Small intestine (tissue), 16 donors: ENCODE measurements around the gene BMS1. TPM values are rescaled to one million over a fixed set of nuclear protein-coding genes. Genes with fewer than 3 reads are reported as not detected.
"Not testable (repeated sequence)": the region's sequence is repeated elsewhere in the genome, so short reads cannot be mapped to it uniquely, and the experiment has no call there.

Experiments
- DNase-seq, 2 donors: peaks; one replicate each; pipeline versions ENCODE4 v3.0.0 to v3.0.0-alpha.2; 2013
- FAIRE-seq: peaks from 2 replicates; lab custom pipeline; 2012; peaks lifted over from hg19 to GRCh38; lab: Jason Lieb, UNC
- H3K27ac ChIP-seq, 3 donors: one replicate each; pipeline ENCODE4 v1.5.1; 2013; ENCODE audit warnings: low read length in 2 of 3, mild to moderate bottlenecking in 2 of 3, control low read depth in 1 of 3, inconsistent platforms in 1 of 3, low read depth in 1 of 3, moderate library complexity in 1 of 3
- H3K27me3 ChIP-seq, 3 donors: one replicate each; pipeline ENCODE4 v1.6.1; 2013; ENCODE audit warnings: low read length in 3 of 3, inconsistent platforms in 1 of 3; ENCODE audit not compliant: control insufficient read depth in 3 of 3, insufficient read depth in 3 of 3
- H3K36me3 ChIP-seq, 3 donors: one replicate each; pipeline ENCODE4 v1.6.1; 2013; ENCODE audit warnings: low read length in 3 of 3, inconsistent platforms in 1 of 3, low read depth in 1 of 3, mild to moderate bottlenecking in 1 of 3, moderate library complexity in 1 of 3; ENCODE audit not compliant: control insufficient read depth in 3 of 3, insufficient read depth in 2 of 3
- H3K4me1 ChIP-seq, 3 donors: one replicate each; pipeline ENCODE4 v1.6.1; 2013; ENCODE audit warnings: low read length in 2 of 3, inconsistent platforms in 1 of 3, low read depth in 1 of 3, mild to moderate bottlenecking in 1 of 3, moderate library complexity in 1 of 3; ENCODE audit not compliant: control insufficient read depth in 3 of 3, insufficient read depth in 2 of 3
- H3K4me3 ChIP-seq, 3 donors: one replicate each; pipeline ENCODE4 v1.5.1; 2013; ENCODE audit warnings: low read length in 3 of 3, control low read depth in 1 of 3, inconsistent platforms in 1 of 3, low read depth in 1 of 3, mild to moderate bottlenecking in 1 of 3, moderate library complexity in 1 of 3
- H3K9me3 ChIP-seq, 2 donors: one replicate each; pipeline ENCODE4 v1.6.1; 2013; ENCODE audit warnings: low read depth in 1 of 2, low read length in 1 of 2; ENCODE audit not compliant: control insufficient read depth in 2 of 2, insufficient read depth in 1 of 2
- WGBS, 3 donors: extraction: QIAGEN DNeasy Blood & Tissue Kit; methylation state at CpG; one replicate each; pipeline ENCODE4 v1.1.7; 2013; 5-methylcytosine and 5-hydroxymethylcytosine counted together
- long read RNA-seq, 10 donors: transcript quantifications; one replicate each; lab custom pipeline, GENCODE V29; 2026
- polyA plus RNA-seq, 4 donors: library from polyadenylated mRNA; stranded (reverse) in 3 of 4; unstranded in 1 of 4; fragments of 200-250 nt in 3 of 4; fragments of 120-200 nt in 1 of 4; gene quantifications; one replicate each; pipeline versions ENCODE4 v1.2.1 to v1.2.3, GENCODE V29; 2013
- donor health status: healthy with polysubstance abuse.
- donor health status: control.
- donor health status: control.
- donor health status: Bipolar disorder and iron deficiency.
- donor health status: healthy.

The BMS1 gene, protein sequence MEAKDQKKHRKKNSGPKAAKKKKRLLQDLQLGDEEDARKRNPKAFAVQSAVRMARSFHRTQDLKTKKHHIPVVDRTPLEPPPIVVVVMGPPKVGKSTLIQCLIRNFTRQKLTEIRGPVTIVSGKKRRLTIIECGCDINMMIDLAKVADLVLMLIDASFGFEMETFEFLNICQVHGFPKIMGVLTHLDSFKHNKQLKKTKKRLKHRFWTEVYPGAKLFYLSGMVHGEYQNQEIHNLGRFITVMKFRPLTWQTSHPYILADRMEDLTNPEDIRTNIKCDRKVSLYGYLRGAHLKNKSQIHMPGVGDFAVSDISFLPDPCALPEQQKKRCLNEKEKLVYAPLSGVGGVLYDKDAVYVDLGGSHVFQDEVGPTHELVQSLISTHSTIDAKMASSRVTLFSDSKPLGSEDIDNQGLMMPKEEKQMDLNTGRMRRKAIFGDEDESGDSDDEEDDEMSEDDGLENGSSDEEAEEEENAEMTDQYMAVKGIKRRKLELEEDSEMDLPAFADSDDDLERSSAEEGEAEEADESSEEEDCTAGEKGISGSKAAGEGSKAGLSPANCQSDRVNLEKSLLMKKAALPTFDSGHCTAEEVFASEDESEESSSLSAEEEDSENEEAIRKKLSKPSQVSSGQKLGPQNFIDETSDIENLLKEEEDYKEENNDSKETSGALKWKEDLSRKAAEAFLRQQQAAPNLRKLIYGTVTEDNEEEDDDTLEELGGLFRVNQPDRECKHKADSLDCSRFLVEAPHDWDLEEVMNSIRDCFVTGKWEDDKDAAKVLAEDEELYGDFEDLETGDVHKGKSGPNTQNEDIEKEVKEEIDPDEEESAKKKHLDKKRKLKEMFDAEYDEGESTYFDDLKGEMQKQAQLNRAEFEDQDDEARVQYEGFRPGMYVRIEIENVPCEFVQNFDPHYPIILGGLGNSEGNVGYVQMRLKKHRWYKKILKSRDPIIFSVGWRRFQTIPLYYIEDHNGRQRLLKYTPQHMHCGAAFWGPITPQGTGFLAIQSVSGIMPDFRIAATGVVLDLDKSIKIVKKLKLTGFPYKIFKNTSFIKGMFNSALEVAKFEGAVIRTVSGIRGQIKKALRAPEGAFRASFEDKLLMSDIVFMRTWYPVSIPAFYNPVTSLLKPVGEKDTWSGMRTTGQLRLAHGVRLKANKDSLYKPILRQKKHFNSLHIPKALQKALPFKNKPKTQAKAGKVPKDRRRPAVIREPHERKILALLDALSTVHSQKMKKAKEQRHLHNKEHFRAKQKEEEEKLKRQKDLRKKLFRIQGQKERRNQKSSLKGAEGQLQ
- polyA plus RNA-seq: 10 to 100 TPM in 2 of 4 donors, 1 to 10 TPM in 2; 6.8 to 15.7 (median 9.0) TPM
- long read RNA-seq, donor 1, partial matches to known transcripts: 38 of 38 reads
- long read RNA-seq, donor 1, other reads (novel, unspliced or antisense): 0 of 38 reads
- long read RNA-seq, donor 2, full-length matches to known transcripts: 1 of 1 reads
- long read RNA-seq, donor 2, partial matches to known transcripts: 0 of 1 reads
- long read RNA-seq, donor 2, other reads (novel, unspliced or antisense): 0 of 1 reads
- long read RNA-seq, donor 3: 0 reads
- long read RNA-seq, donor 4: 0 reads
- long read RNA-seq, donor 5: 0 reads
- long read RNA-seq, donor 6, partial matches to known transcripts: 12 of 12 reads
- long read RNA-seq, donor 6, other reads (novel, unspliced or antisense): 0 of 12 reads
- long read RNA-seq, donor 7: 0 reads
- long read RNA-seq, donor 8: 0 reads
- long read RNA-seq, donor 9: 0 reads
- long read RNA-seq, donor 10, full-length matches to known transcripts: 1 of 27 reads
- long read RNA-seq, donor 10, partial matches to known transcripts: 26 of 27 reads
- long read RNA-seq, donor 10, other reads (novel, unspliced or antisense): 0 of 27 reads

DNA sequence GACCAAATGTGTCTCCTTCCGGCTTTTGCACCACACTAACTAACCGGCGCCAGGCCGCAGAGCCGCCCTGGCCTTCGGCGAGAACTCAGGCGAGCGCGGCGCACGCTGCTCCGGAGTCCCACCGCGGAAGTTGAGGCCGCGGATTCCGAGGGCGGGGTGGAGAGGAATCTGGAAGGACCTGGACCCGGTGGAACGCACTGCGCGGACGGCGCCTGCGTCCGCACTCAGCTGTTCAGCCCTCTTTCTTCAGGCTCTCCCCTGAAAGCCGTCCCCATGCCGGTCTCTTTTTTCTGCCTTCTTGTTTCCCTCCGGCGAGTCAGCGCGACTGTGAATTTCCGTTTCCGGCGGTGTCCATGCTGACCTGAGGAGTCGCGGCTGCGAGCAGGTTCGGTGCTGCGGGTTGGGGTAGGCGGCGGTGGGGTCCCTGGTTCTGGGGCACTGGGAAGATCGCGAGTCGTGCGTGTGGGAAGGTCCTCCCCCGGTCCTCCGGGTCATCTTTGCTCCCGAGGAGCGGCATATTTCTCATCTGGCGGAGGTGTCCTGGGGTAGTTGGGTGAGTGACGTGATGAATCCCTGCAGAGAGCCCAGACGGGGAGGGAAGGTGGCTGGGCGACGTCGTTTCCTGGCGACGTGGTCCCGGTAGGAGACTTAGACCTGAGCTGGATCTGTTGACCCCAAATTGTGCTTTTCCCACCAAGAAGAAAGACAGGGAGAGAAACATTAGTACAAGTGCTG lies at the start of gene BMS1:
Gene BMS1, plus strand, starts transcription at position 350 of the 735 bp plus-strand sequence. CDS start 1,600 bp downstream, outside the sequence.
- Histone ChIP-seq H3K27me3 (no peaks in the 10 kb centered on the region), H3K36me3 (peaks cover 2 to 13% (median 4%) of the 10 kb centered on the region in 3 donors), H3K4me3 (peak within 1 kb of the TSS; percentile 54 to 84 (median 55)), H3K4me1 (peaks cover 0 to 3% (median 0%) of the 10 kb centered on the region in 3 donors), H3K27ac (peak within 1 kb of the TSS; percentile 81 to 95 (median 87)), H3K9me3 (no peaks in the 10 kb centered on the region)
- DNase-seq (peak; percentile 93 to 98), FAIRE-seq (no peak)
- WGBS, 3 donors: 0% methylated on average over 60 of the region's 60 CpGs

DNA sequence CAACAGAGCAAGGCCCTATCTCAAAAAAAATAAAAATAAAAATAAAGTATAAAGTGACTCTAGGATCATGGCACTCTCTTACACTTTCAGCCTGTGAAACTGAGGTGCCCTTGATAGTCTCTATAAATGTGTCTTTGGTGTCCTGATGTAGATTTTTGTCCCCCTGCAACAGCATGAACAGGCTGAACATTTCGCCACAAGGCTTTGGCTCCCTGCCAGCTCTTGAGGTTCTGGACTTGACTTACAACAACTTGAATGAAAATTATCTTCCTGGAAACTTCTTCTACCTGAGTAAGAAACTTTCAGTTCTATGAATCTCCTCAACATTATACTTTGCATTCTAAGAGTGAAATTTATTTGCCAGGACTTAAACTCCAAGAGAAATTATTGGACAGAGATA lies 48.1 kb upstream of the BMS1 start:
- DNase-seq (no peak), FAIRE-seq (no peak)
- H3K9me3 ChIP-seq: no peaks in the 10 kb centered on the region
- no peak overlapping the region for H3K4me3 ChIP-seq
- H3K27me3 ChIP-seq: peaks cover 0 to 1% (median 0%) of the 10 kb centered on the region in 3 donors
- 16 to 29% (median 22%) methylated on average over 1 of the region's 1 CpG for WGBS, 3 donors
- no peak overlapping the region for H3K27ac ChIP-seq
- no peaks in the 10 kb centered on the region for H3K4me1 ChIP-seq
- no peaks in the 10 kb centered on the region for H3K36me3 ChIP-seq

DNA sequence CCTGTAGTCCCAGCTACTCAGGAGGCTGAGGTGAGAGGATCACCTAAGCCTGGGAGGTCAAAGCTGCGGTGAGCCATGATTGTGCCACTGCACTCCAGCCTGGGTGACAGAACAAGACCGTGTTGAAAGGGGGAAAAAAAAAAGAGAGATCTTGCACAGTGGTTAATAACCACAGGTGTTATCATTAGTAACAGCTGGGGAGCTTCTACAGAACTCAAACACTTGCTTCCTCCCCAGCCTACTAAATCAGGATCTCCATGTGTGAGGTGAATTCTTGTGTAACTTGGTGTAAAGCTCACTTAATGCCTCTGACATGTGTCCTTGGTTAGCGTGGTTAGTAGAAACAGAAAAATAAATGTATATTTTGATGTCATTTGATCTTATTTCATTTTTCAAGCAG lies 43.9 kb upstream of the BMS1 start:
- no peak for FAIRE-seq
- no peaks in the 10 kb centered on the region for H3K9me3 ChIP-seq

DNA sequence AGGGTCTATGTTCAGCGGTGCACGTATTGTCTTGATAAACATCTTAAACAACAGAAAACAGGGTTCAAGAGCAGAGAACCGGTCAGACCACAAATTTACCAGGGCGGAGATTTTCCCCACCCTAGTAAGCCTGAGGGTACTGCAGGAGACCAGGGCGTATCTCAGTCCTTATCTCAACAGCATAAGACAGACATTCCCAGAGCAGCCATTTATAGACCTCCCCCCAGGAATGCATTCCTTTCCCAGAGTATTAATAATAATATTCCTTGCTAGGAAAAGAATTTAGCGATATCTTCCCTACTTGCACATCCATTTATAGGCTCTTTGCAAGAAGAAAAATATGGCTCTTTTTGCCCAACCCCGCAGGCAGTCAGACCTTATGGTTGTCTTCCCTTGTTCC lies 41.1 kb upstream of the BMS1 start:
- WGBS, 3 donors: 84 to 91% (median 88%) methylated on average over 7 of the region's 7 CpGs
- FAIRE-seq: not testable (repeated sequence)

More for the DNA sequence above, 43.9 kb upstream of the BMS1 start:
- Histone ChIP-seq H3K4me3 (no peak overlapping the region), H3K27ac (no peak overlapping the region), H3K27me3 (peaks cover 0 to 1% (median 0%) of the 10 kb centered on the region in 3 donors), H3K4me1 (no peaks in the 10 kb centered on the region), H3K36me3 (no peaks in the 10 kb centered on the region)
- WGBS, 3 donors: 47 to 64% (median 53%) methylated on average over 3 of the region's 3 CpGs
- no peak for DNase-seq

DNA sequence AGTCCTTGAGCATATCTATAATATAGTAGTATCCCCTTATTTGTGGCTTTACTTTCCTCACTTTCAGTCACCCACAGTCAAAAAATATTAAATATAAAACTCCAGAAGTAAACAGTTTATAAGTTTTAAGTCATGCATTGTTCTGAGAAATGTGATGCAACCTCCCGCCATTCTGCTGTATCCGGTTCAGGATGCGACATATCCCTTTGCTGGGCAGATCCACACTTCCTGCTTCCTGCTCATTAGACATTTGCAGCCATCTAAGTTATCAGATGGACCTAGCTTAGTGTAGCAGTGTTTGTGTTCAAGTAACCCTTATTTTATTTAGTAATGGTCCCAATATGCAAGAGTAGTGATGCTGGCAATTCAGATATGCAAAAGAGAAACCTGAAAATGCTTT lies 38.9 kb upstream of the BMS1 start:
- Histone ChIP-seq H3K4me1 (no peaks in the 10 kb centered on the region), H3K27ac (no peak overlapping the region), H3K27me3 (no peaks in the 10 kb centered on the region), H3K9me3 (no peaks in the 10 kb centered on the region), H3K36me3 (no peaks in the 10 kb centered on the region), H3K4me3 (no peak overlapping the region)
- 71 to 89% (median 89%) methylated on average over 3 of the region's 3 CpGs for WGBS, 3 donors
- FAIRE-seq: no peak
- DNase-seq: no peak

More for the DNA sequence above, 41.1 kb upstream of the BMS1 start:
- H3K9me3 ChIP-seq, H3K4me1 ChIP-seq, H3K4me3 ChIP-seq, H3K27me3 ChIP-seq, H3K27ac ChIP-seq, H3K36me3 ChIP-seq, DNase-seq: not testable (repeated sequence)

DNA sequence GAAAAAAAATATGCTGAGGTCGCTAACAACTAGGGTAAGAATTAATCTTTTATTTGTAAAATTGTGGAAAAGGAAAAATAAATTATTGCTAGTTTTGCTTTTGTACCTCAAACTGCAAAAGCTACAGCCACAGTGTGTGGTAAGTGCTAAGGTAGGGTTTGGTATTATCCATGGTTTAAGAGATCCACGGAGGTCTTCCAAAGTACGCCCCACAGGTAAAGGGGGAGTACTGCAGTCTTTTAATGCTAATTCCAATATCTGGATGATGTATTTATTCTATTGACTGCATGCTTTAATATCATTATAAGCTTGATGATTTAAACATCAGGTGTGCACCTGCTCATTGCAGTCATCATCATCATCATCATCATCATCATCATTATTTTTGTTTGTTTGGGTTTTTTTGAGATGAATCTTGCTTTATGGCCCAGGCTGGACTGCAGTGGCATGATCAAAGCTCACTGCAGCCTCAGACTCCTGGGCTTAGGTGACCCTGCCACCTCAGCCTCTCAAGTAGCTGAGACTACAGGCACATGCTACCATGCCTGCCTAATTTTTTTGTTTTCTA lies 38.4 kb upstream of the BMS1 start:
- no peak overlapping the region for H3K4me3 ChIP-seq
- H3K4me1 ChIP-seq: no peaks in the 10 kb centered on the region
- FAIRE-seq: no peak
- 55 to 62% (median 61%) methylated on average over 3 of the region's 3 CpGs for WGBS, 3 donors
- no peaks in the 10 kb centered on the region for H3K9me3 ChIP-seq
- no peak overlapping the region for H3K27ac ChIP-seq
- H3K27me3 ChIP-seq: no peaks in the 10 kb centered on the region
- H3K36me3 ChIP-seq: no peaks in the 10 kb centered on the region
- DNase-seq: no peak

DNA sequence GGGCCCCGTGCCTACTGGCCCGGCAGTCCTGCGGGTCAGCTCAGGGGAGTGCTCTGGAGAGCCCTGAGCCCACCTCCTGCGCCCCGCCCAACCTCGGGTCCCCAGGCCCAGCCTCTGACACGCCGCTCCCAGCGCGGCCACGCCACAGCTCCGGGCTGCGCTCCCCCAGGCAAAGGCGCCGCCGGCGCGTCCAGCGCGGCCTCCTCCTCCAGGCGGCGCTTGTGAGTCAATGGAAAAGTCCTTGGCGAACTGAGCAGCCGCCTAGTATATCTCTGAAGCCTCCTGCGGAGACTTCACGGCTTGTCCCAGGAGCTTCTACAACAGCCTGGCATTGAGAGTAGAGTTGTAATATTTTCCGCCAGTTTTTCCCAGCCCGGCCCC lies 29.5 kb upstream of the BMS1 start:
- H3K9me3 ChIP-seq: no peaks in the 10 kb centered on the region
- H3K4me3 ChIP-seq: peak overlapping the region in 2 of 3 donors; percentile 49 to 50
- H3K36me3 ChIP-seq: no peaks in the 10 kb centered on the region
- peaks cover 0 to 5% (median 0%) of the 10 kb centered on the region in 3 donors for H3K4me1 ChIP-seq
- peaks cover 0 to 56% (median 27%) of the 10 kb centered on the region in 3 donors for H3K27me3 ChIP-seq
- DNase-seq (peak; percentile 74 to 90), FAIRE-seq (no peak)
- H3K27ac ChIP-seq: no peak overlapping the region
- 0 to 4% (median 2%) methylated on average over 28 of the region's 28 CpGs for WGBS, 3 donors
